Measurements from ENCODE around the gene COL4A5.

DNA sequence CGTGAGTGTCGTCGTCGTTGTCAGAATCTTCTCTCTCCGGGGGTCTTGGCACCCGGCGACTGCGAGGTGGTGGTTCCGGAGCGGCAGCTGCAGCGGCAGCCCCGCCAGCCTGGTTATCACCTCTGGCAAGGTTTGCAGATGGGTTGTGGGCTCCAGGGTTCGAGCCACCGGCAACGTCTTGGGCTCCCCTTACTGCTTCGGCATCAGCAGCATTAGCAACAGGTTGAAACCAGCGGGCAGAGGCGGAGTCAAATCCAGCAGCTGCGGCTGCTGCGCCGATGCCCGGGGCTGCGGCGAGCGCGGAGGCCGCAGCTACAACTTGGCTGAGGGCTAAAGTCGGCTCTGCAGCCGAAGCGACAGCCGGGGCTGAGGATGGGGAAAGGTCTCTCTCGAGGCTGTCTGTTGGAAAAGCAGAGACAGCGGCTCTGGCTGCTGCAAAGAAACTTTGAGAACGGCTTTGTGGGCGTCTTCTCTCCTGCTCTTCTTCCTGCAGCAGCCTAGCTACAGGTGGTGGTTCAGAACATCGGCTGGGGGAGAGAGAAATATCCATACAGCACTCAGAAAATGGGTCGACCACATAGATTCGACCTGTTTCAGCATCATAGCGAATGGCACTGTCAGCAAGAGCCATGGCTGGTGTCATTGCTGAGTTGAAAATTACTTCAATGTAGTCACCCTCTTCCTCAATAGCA, 293.1 kb downstream of the COL4A5 start:
- TF ChIP-seq, protein P1, sequence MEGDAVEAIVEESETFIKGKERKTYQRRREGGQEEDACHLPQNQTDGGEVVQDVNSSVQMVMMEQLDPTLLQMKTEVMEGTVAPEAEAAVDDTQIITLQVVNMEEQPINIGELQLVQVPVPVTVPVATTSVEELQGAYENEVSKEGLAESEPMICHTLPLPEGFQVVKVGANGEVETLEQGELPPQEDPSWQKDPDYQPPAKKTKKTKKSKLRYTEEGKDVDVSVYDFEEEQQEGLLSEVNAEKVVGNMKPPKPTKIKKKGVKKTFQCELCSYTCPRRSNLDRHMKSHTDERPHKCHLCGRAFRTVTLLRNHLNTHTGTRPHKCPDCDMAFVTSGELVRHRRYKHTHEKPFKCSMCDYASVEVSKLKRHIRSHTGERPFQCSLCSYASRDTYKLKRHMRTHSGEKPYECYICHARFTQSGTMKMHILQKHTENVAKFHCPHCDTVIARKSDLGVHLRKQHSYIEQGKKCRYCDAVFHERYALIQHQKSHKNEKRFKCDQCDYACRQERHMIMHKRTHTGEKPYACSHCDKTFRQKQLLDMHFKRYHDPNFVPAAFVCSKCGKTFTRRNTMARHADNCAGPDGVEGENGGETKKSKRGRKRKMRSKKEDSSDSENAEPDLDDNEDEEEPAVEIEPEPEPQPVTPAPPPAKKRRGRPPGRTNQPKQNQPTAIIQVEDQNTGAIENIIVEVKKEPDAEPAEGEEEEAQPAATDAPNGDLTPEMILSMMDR (IDR thresholded peaks at IDR 0.05), result no peak
- TF ChIP-seq POLR2A (IDR thresholded peaks at IDR 0.05), result no peak
